Fibroblast of pulmonary artery (primary cell): Measurements from ENCODE around the gene FAM174C.

Source experiments
- DNase-seq: peaks from one replicate; pipeline ENCODE4 v3.0.0-alpha.2; 2010; ENCODE audit warnings: low read depth
- H3K4me3 ChIP-seq: replicated peaks from 2 replicates; pipeline ENCODE4 v1.5.1; 2011; ENCODE audit warnings: low read depth, mild to moderate bottlenecking, control low read depth, low read length, moderate library complexity
- CTCF ChIP-seq: IDR thresholded peaks from 2 replicates; pipeline ENCODE4 v1.5.1; 2011; ENCODE audit warnings: mild to moderate bottlenecking, control low read depth, low read length, inconsistent platforms; ENCODE audit errors: missing control alignments

Gene FAM174C

GRCh38 chr19:1284293-1284978, 9.1 kb downstream of the FAM174C start:
- no peak overlapping the region for H3K4me3 ChIP-seq
- no peak for TF ChIP-seq CTCF
- DNase-seq = no peak

GRCh38 chr19:1284979-1285736, 9.8 kb downstream of the FAM174C start:
- TF ChIP-seq CTCF = no peak
- H3K4me3 ChIP-seq = no peak overlapping the region
- DNase-seq = no peak

- no peak for DNase-seq
- TF ChIP-seq CTCF = no peak
- H3K4me3 ChIP-seq = no peak within 1 kb of the TSS
Measured at GRCh38 chr19:1285737-1286360, 10.5 kb downstream of the FAM174C start, which contains the start of gene EFNA2. EFNA2 (plus strand) TSS chr19:1285873; CDS start chr19:1286169, 296 bp downstream.

- no peak for TF ChIP-seq CTCF
- no peak for DNase-seq
- H3K4me3 ChIP-seq = no peak overlapping the region
Measured at GRCh38 chr19:1286487-1287353, 11.4 kb downstream of the FAM174C start.

- TF ChIP-seq CTCF = no peak
- H3K4me3 ChIP-seq = no peak overlapping the region
- no peak for DNase-seq
Measured at GRCh38 chr19:1287354-1288225, 12.3 kb downstream of the FAM174C start.

- DNase-seq = no peak
- H3K4me3 ChIP-seq = no peak overlapping the region
- no peak for TF ChIP-seq CTCF
Measured at GRCh38 chr19:1288226-1288612, 12.9 kb downstream of the FAM174C start.
